H1 (cell line): ENCODE data around the gene TTC27. TPM values are rescaled to one million over a fixed set of nuclear protein-coding genes. Genes with fewer than 3 reads are reported as not detected.

ENCODE experiments used
- CTCF ChIA-PET: fragments of 300-600 bp; sonication (Branson Sonifier 250); formaldehyde crosslinking; loops from one replicate; lab custom pipeline; 2021; ENCODE audit not compliant: partially characterized antibody; lab: Charles Lee
- POLR2A ChIA-PET: fragments of 300-600 bp; sonication (Branson Sonifier 250); formaldehyde crosslinking; loops from one replicate; lab custom pipeline; 2021; ENCODE audit warnings: inconsistent platforms; ENCODE audit not compliant: partially characterized antibody; lab: Charles Lee
- DNase-seq, 2 experiments: peaks; one replicate each; pipeline versions ENCODE4 v3.0.0 to v3.0.0-alpha.2; 2010 to 2022; ENCODE audit warnings: low spot score in 2 of 2, low read depth in 1 of 2, mixed read lengths in 1 of 2
- FAIRE-seq: peaks from 2 replicates; lab custom pipeline; 2011; peaks lifted over from hg19 to GRCh38; lab: Jason Lieb, UNC
- H2AFZ ChIP-seq: 2 replicates; pipeline ENCODE4 v1.8.1; 2012; ENCODE audit warnings: low read length, inconsistent platforms
- H2AK5ac ChIP-seq: 2 replicates; pipeline ENCODE4 v1.6.1; 2013; ENCODE audit warnings: low read depth, low read length
- H2BK120ac ChIP-seq: replicated peaks from 2 replicates; pipeline ENCODE3; 2013; ENCODE audit warnings: low read depth, low read length, inconsistent platforms
- H2BK12ac ChIP-seq: 2 replicates; pipeline ENCODE4 v1.6.1; 2013; ENCODE audit warnings: low read depth, low read length
- H2BK15ac ChIP-seq: 2 replicates; pipeline ENCODE4 v1.6.1; 2013; ENCODE audit warnings: low read length
- H2BK20ac ChIP-seq: 2 replicates; pipeline ENCODE4 v1.6.1; 2013; ENCODE audit warnings: low read length
- H2BK5ac ChIP-seq: 2 replicates; pipeline ENCODE4 v1.6.1; 2013; ENCODE audit warnings: low read depth, low read length
- H3K14ac ChIP-seq: 2 replicates; pipeline ENCODE4 v1.6.1; 2013; ENCODE audit warnings: inconsistent platforms; ENCODE audit not compliant: insufficient read length
- H3K18ac ChIP-seq: 2 replicates; pipeline ENCODE4 v1.6.1; 2013; ENCODE audit warnings: low read length; ENCODE audit errors: extremely low read depth
- H3K23ac ChIP-seq: 2 replicates; pipeline ENCODE4 v1.6.1; 2013; ENCODE audit warnings: inconsistent platforms; ENCODE audit not compliant: insufficient read length
- H3K23me2 ChIP-seq: 2 replicates; pipeline ENCODE4 v1.6.1; 2013; ENCODE audit warnings: low read depth, low read length
- H3K27ac ChIP-seq: 2 replicates; pipeline ENCODE4 v1.6.1; 2011; ENCODE audit warnings: low read depth, low read length, inconsistent platforms
- H3K27me3 ChIP-seq, 4 experiments: replicated peaks in 1 of 4; 1 replicate in 1 of 4; 2 replicates in 3 of 4; pipeline versions ENCODE4 v1.6.1 to v1.8.1; 2011 to 2013; ENCODE audit warnings: low read length in 3 of 4, mild to moderate bottlenecking in 3 of 4, inconsistent platforms in 2 of 4, mixed read lengths in 2 of 4, moderate library complexity in 1 of 4; ENCODE audit not compliant: control insufficient read depth in 3 of 4, insufficient read depth in 3 of 4; ENCODE audit errors: extremely low read depth in 1 of 4
- H3K36me3 ChIP-seq, 4 experiments: 2 replicates each; pipeline versions ENCODE4 v1.6.1 to v1.8.1; 2011 to 2013; ENCODE audit warnings: mild to moderate bottlenecking in 4 of 4, low read length in 3 of 4, moderate library complexity in 2 of 4, control low read depth in 1 of 4, inconsistent platforms in 1 of 4; ENCODE audit not compliant: insufficient read depth in 4 of 4, control insufficient read depth in 2 of 4
- H3K4ac ChIP-seq: replicated peaks from 2 replicates; pipeline ENCODE3; 2013; ENCODE audit warnings: low read length, low read depth, mixed read lengths, inconsistent platforms; ENCODE audit not compliant: insufficient read length
- H3K4me1 ChIP-seq, 4 experiments: replicated peaks in 1 of 4; 1 replicate in 1 of 4; 2 replicates in 3 of 4; pipeline versions ENCODE4 v1.6.1 to v1.8.1; 2011 to 2013; ENCODE audit warnings: low read length in 3 of 4, inconsistent platforms in 2 of 4, mixed read lengths in 1 of 4; ENCODE audit not compliant: insufficient read depth in 4 of 4, control insufficient read depth in 3 of 4
- H3K4me2 ChIP-seq, 2 experiments: 2 replicates each; pipeline versions ENCODE4 v1.6.1 to v1.8.1; 2011 to 2013; ENCODE audit warnings: low read depth in 2 of 2, low read length in 2 of 2, control low read depth in 1 of 2, inconsistent platforms in 1 of 2, mild to moderate bottlenecking in 1 of 2; ENCODE audit not compliant: insufficient read depth in 1 of 2
- H3K4me3 ChIP-seq, 4 experiments: fragments of 200-600, 300-600 bp in 1 of 4; sonication (generic), shearing (Covaris generic), sonication (Bioruptor Twin) in 1 of 4; 2 replicates each; pipeline versions ENCODE4 v1.5.1 to v1.8.1; 2011 to 2016; ENCODE audit warnings: low read length in 4 of 4, low read depth in 3 of 4, control low read depth in 2 of 4, inconsistent platforms in 2 of 4, mild to moderate bottlenecking in 2 of 4, mixed read lengths in 1 of 4, moderate library complexity in 1 of 4; ENCODE audit not compliant: insufficient read depth in 2 of 4; ENCODE audit errors: extremely low read depth in 1 of 4
- H3K56ac ChIP-seq: replicated peaks from 2 replicates; pipeline ENCODE3; 2013; ENCODE audit warnings: low read depth, mild to moderate bottlenecking, mixed read lengths, low read length, inconsistent platforms; ENCODE audit not compliant: insufficient read length
- H3K79me1 ChIP-seq: 2 replicates; pipeline ENCODE4 v1.6.1; 2013; ENCODE audit warnings: low read depth, low read length, control low read depth
- H3K79me2 ChIP-seq, 2 experiments: 2 replicates each; pipeline versions ENCODE4 v1.6.1 to v1.8.1; 2012 to 2013; ENCODE audit warnings: low read length in 2 of 2, mild to moderate bottlenecking in 2 of 2, inconsistent platforms in 1 of 2; ENCODE audit not compliant: insufficient read depth in 2 of 2, control insufficient read depth in 1 of 2
- H3K9ac ChIP-seq, 4 experiments: replicated peaks in 1 of 4; 1 replicate in 1 of 4; 2 replicates in 3 of 4; pipeline versions ENCODE4 v1.6.1 to v1.8.1; 2011 to 2013; ENCODE audit warnings: low read depth in 3 of 4, low read length in 3 of 4, control low read depth in 2 of 4, mild to moderate bottlenecking in 2 of 4, moderate library complexity in 2 of 4, inconsistent platforms in 1 of 4; ENCODE audit errors: extremely low read depth in 1 of 4
- H3K9me3 ChIP-seq, 2 experiments: 2 replicates each; pipeline versions ENCODE4 v1.6.1 to v1.8.1; 2012 to 2013; ENCODE audit warnings: mild to moderate bottlenecking in 2 of 2, moderate library complexity in 2 of 2, control low read depth in 1 of 2, inconsistent platforms in 1 of 2, low read depth in 1 of 2, low read length in 1 of 2, mixed read lengths in 1 of 2; ENCODE audit not compliant: insufficient read depth in 2 of 2
- H4K20me1 ChIP-seq, 2 experiments: replicated peaks in 1 of 2; 2 replicates each; pipeline versions ENCODE3 to v1.8.1; 2011 to 2013; ENCODE audit warnings: inconsistent platforms in 2 of 2, low read length in 2 of 2, mild to moderate bottlenecking in 1 of 2; ENCODE audit not compliant: insufficient read depth in 2 of 2, control insufficient read depth in 1 of 2
- H4K5ac ChIP-seq: 2 replicates; pipeline ENCODE4 v1.6.1; 2013; ENCODE audit warnings: low read length, low read depth, mixed read lengths, inconsistent platforms; ENCODE audit not compliant: insufficient read length
- H4K8ac ChIP-seq: 2 replicates; pipeline ENCODE4 v1.8.0; 2013; ENCODE audit warnings: mild to moderate bottlenecking, moderate library complexity, low read length, inconsistent platforms; ENCODE audit not compliant: insufficient read depth; ENCODE audit errors: extremely low read depth
- H4K91ac ChIP-seq: replicated peaks from 2 replicates; pipeline ENCODE3; 2013; ENCODE audit warnings: low read length, mixed read lengths, inconsistent platforms; ENCODE audit not compliant: insufficient read length
- ATF2 ChIP-seq: IDR thresholded peaks from 2 replicates; pipeline ENCODE4 v1.6.1; 2012; ENCODE audit warnings: low read length, inconsistent platforms
- E2F6 ChIP-seq: IDR thresholded peaks from 2 replicates; pipeline ENCODE4 v1.6.1; 2012; ENCODE audit warnings: inconsistent platforms
- FOSL1 ChIP-seq: IDR thresholded peaks from 2 replicates; pipeline ENCODE4 v1.6.1; 2011; ENCODE audit warnings: mild to moderate bottlenecking, low read depth, low read length, moderate library complexity; ENCODE audit not compliant: insufficient read depth
- MAFK ChIP-seq: IDR thresholded peaks from 2 replicates; pipeline ENCODE4 v1.6.1; 2012; ENCODE audit warnings: low read depth, mild to moderate bottlenecking, improper control_type of control experiment, low read length
- NANOG ChIP-seq: IDR thresholded peaks from 2 replicates; pipeline ENCODE4 v1.6.1; 2011; ENCODE audit warnings: low read length, low read depth, mild to moderate bottlenecking, inconsistent platforms; ENCODE audit not compliant: insufficient read depth, poor library complexity, severe bottlenecking
- RBBP5 ChIP-seq: IDR thresholded peaks from 2 replicates; pipeline ENCODE4 v1.7.1; 2012; ENCODE audit warnings: low read depth, mild to moderate bottlenecking, inconsistent platforms, low read length, moderate library complexity, borderline replicate concordance
- SAP30 ChIP-seq: fragments of 300-600 bp; sonication (generic); IDR thresholded peaks from 2 replicates; pipeline ENCODE4 v1.7.1; 2012; ENCODE audit warnings: low read length, moderate library complexity, mild to moderate bottlenecking, inconsistent platforms; ENCODE audit not compliant: insufficient read depth, insufficient replicate concordance
- SP1 ChIP-seq: IDR thresholded peaks from 2 replicates; pipeline ENCODE4 v1.6.1; 2011; ENCODE audit warnings: low read depth, low read length
- WGBS, 2 experiments: shearing (Covaris generic) in 1 of 2; methylation state at CpG; one replicate each; pipeline versions ENCODE4 v1.1.6 to v1.1.7; 2013 to 2015; ENCODE audit warnings: low lambda C conversion rate in 2 of 2, mixed read lengths in 2 of 2, inconsistent platforms in 1 of 2, low coverage in 1 of 2, missing lambda C conversion rate in 1 of 2; ENCODE audit not compliant: insufficient replicate concordance in 2 of 2, insufficient coverage in 1 of 2, insufficient read length in 1 of 2; ENCODE audit errors: extremely low coverage in 1 of 2, missing lambda C conversion rate in 1 of 2; 5-methylcytosine and 5-hydroxymethylcytosine counted together
- polyA plus RNA-seq, 7 experiments: library from polyadenylated mRNA; depleted of rRNA in 3 of 7; stranded (reverse) in 5 of 7; unstranded in 2 of 7; fragments of >200 nt in 5 of 7; fragments of 200-250 nt in 2 of 7; gene quantifications; 1 replicate in 5 of 7; 2 replicates in 1 of 7; 4 replicates in 1 of 7; pipeline versions ENCODE4 v1.2.1 to v1.2.3, GENCODE V29; 2011 to 2013; ENCODE audit warnings: missing spikeins in 2 of 7, mixed read lengths in 2 of 7
- total RNA-seq: library from RNA; stranded (reverse); fragmentation: NEBNext Ultra II Directional; extraction: Animal tissue kit (Norgen Biotek cat#: 25700); gene quantifications from 2 replicates; pipeline ENCODE4 v1.2.1, GENCODE V29; 2021

Gene TTC27
- total and polyA plus RNA-seq, 2 of the 8 experiments (the other 6 are each of a cell fraction or from before 2014, with no cell fraction given), result 13.8 to 29.1 TPM

GRCh38 chr2:32715391-32715841, 87.6 kb downstream of the TTC27 start:
- ChIA-PET CTCF (interaction anchor here (1.1 to 1.8 kb wide), 2 partner anchors 12 to 25 kb away, joined by 4 read pairs; no protein-coding TSS in a partner anchor), POLR2A (no interaction called here)
- no peak overlapping the region for H3K18ac ChIP-seq
- H2BK120ac ChIP-seq, result no peak overlapping the region
- H3K4me1 ChIP-seq, result no peaks in the 10 kb centered on the region
- WGBS, 2 experiments, result 93% methylated on average over 4 of the region's 4 CpGs; no CpG with 5 or more reads in 1 of the 2 experiments
- no peak overlapping the region for H4K8ac ChIP-seq
- H3K79me1 ChIP-seq, result no peaks in the 10 kb centered on the region
- no peaks in the 10 kb centered on the region for H3K9me3 ChIP-seq
- no peaks in the 10 kb centered on the region for H3K23me2 ChIP-seq
- no peaks in the 10 kb centered on the region for H4K20me1 ChIP-seq
- no peak overlapping the region for H3K4ac ChIP-seq
- TF ChIP-seq ATF2 (no peak), SAP30 (no peak), RBBP5 (no peak), E2F6 (no peak), NANOG (no peak), FOSL1 (no peak), SP1 (no peak), MAFK (no peak)
- no peak overlapping the region for H3K4me3 ChIP-seq
- DNase-seq (no peak), FAIRE-seq (no peak)
- no peak overlapping the region for H2BK5ac ChIP-seq
- no peak overlapping the region for H3K14ac ChIP-seq
- no peak overlapping the region for H4K91ac ChIP-seq
- no peak overlapping the region for H2BK12ac ChIP-seq
- no peak overlapping the region for H3K27ac ChIP-seq
- H3K4me2 ChIP-seq, result no peak overlapping the region
- no peaks in the 10 kb centered on the region; a peak in 1 of 8 replicates for H3K36me3 ChIP-seq
- no peak overlapping the region for H2BK15ac ChIP-seq
- H4K5ac ChIP-seq, result no peak overlapping the region
- H3K23ac ChIP-seq, result no peak overlapping the region
- H3K9ac ChIP-seq, result no peak overlapping the region
- H3K56ac ChIP-seq, result no peak overlapping the region
- H3K27me3 ChIP-seq, result no peaks in the 10 kb centered on the region
- no peak overlapping the region for H2AFZ ChIP-seq
- H2BK20ac ChIP-seq, result no peak overlapping the region
- H2AK5ac ChIP-seq, result no peak overlapping the region
- H3K79me2 ChIP-seq, result no peaks in the 10 kb centered on the region
